ENCODE data around the gene TMEM100. TPM values are rescaled to one million over a fixed set of nuclear protein-coding genes. Genes with fewer than 3 reads are reported as not detected.

Gene TMEM100
- total RNA-seq, 1 experiment from 2014 or later: 8.7 TPM

DNA sequence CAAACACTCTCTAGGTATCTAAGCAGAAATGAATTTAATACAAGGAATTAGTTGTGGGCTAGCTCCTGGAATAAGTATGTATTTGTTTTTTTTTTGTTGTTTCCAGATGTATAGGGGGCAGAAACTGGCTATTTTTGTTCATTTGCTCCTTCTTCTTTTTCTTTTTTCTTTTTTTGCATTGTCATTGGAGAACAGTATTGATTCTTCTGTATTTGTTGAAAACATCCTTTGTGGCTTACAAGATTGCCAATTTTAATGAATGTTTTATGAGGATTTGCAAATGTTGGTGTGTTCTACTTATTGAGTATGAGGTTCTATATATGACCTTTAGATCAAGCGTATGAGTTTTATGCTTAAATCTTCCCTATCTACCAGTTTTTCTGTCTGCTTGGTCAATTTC is 22.6 kb upstream of the TMEM100 start:
- no peak for DNase-seq (ENCODE audit: low read depth)

- no peak for DNase-seq (ENCODE audit: low read depth)
These were observed 20.5 kb upstream of the TMEM100 start for GRCh38 chr17:55743103-55743679.

- DNase-seq (ENCODE audit: low read depth): no peak
These were observed 19.8 kb upstream of the TMEM100 start for GRCh38 chr17:55742272-55743102.

GRCh38 chr17:55741356-55741700 is 18.7 kb upstream of the TMEM100 start:
- DNase-seq (ENCODE audit: low read depth): no peak

- no peak for DNase-seq (ENCODE audit: low read depth)
These were observed 18.1 kb upstream of the TMEM100 start for GRCh38 chr17:55740511-55741355.

- DNase-seq (ENCODE audit: low read depth): no peak
These were observed 15.4 kb upstream of the TMEM100 start for GRCh38 chr17:55737976-55738501.

DNA sequence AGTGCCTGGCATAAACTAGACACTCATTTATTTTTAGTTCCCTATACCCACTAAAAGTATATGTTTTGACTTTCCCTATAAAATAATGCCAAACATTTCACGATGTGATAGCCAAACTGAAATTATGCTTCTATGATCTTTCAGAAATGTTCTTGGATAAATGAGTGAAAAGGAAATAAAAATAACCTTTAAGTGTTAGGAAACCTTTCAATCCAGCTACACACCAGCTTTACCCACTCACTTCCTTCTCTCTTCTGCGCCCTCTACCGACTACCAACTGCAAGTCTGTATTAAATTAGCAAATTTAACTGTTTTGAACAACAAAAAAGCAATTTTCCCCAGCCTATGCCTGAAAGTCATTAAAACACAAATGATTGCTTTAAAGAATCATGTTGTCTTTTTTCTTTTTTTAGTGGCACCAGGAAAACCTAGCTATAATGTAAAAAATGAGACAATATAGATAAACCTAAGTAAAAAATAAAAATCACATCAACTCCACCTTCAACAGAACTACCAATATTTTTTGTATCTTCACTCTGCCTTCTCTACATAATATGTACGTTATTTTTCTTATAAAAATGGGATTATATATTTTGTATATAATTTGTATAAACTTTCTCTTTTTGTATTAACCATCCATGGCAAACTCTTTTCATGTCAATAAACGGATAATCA is 13.2 kb upstream of the TMEM100 start:
- DNase-seq (ENCODE audit: low read depth): peak; percentile 51

- DNase-seq (ENCODE audit: low read depth): peak; percentile 36
These were observed 11.6 kb upstream of the TMEM100 start for GRCh38 chr17:55734128-55734781.

DNA sequence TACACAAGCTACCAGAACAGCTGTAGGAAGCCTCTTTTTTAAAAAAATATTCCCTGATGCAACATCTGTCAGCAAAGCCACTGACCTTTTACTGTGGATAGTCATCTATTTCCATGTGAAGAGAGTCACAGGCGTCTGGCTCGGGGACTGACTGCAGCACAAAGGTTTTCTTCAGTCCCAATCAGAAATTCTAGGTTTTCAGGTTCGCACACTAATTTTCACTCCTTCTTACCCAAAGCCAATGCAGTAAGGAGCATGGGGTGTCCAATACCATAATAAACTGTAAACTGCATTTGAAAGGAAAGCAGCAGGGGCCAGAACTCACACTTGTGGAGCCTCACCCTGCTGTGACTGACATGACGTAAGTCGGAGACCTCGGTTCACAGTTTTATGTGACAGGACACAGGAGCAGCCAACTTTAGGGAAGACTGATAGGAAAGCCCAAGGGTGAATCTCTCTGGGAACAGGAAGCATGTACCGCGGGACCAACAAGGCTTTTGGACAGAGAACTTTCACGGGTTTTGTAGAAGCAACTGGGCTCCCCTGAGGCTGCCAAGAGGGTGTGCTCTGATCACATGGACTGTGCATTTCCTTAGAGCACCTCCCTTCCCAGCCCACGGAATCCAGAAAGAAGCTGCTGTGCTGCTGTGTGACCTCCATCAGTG is 9.1 kb upstream of the TMEM100 start:
- DNase-seq (ENCODE audit: low read depth): peak; percentile 79

DNA sequence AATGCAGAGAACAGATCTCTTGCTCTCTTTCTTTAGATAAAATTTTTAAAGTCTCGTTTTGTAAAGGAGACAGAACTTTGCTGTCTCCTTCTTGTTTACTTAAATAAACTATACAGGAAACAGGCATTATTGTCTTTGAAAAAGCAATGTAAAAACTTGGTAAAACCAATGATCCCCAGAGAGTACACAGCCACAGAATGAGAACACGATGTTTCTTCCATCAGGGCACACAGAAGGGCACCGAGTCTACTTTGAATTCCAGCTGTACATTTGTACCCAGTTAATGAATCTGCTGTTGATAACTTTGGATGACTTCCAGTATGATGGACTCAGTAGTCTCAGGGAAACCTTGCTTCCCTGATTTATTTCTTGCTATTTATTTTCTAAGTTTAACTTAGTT is 8.1 kb upstream of the TMEM100 start:
- peak; percentile 81 for DNase-seq (ENCODE audit: low read depth)

DNA sequence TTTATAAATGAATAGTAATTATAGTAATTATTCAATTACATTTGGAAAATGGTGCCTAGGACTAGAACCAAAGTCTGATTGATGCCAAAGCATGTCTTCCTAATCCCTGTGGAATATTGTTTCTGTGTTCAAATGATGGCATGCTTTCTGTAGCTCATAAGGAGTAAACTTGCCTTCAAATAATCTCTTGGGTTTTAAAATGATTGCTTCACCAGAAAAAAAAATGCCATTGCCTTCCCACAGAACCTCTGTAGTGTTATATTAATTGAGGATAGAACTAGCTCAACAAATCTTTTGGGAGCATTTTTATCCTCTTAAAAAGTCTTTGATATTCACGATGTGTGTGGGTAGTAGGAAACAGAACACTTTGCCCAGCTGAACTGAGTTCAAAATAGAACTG is 7.7 kb upstream of the TMEM100 start:
- DNase-seq (ENCODE audit: low read depth): peak; percentile 54

- no peak for DNase-seq (ENCODE audit: low read depth)
These were observed 6.8 kb upstream of the TMEM100 start for GRCh38 chr17:55729484-55729883.

GRCh38 chr17:55728833-55729232 is 6.2 kb upstream of the TMEM100 start:
- DNase-seq (ENCODE audit: low read depth): no peak

DNA sequence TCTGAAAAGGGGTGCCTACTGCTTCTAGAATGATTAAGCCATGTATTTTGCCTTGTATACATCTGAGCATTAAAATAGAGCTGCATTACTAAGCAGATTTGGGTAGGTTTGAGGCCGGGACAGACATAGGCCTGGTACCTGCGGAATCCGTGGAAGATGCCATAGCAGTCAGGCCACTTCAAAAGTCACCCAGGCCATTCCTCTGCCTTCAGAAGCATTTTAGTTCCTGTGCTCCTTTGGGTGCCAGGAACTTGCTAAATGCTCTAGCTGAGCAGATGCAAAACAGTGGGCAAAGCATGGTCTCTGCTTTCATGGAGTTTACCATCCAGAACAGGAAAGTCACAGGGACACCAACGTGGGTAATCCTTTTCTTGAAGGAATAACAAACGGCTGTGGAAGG is 5.7 kb upstream of the TMEM100 start:
- DNase-seq (ENCODE audit: low read depth): no peak

GRCh38 chr17:55727920-55728319 is 5.3 kb upstream of the TMEM100 start:
- peak; percentile 40 for DNase-seq (ENCODE audit: low read depth)

DNA sequence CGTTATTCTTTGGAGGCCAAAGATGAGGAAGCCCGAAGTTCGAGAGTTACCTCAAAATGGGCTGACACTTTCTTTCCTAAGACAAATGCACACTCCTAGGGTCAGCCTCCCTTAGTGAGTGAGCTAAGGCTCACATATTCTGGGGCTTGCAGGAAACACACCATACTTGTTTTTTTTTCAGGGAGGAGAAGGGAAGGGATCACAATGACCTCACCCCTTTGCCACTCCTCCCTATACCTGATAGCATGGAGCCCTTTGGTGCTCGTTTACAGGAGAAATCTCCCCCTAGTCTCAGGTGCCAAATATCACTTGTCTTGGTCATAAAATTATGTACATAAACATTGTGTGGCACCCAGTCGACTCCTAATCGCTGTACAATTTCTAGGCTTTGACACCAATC is 4.6 kb upstream of the TMEM100 start:
- DNase-seq (ENCODE audit: low read depth): no peak

DNA sequence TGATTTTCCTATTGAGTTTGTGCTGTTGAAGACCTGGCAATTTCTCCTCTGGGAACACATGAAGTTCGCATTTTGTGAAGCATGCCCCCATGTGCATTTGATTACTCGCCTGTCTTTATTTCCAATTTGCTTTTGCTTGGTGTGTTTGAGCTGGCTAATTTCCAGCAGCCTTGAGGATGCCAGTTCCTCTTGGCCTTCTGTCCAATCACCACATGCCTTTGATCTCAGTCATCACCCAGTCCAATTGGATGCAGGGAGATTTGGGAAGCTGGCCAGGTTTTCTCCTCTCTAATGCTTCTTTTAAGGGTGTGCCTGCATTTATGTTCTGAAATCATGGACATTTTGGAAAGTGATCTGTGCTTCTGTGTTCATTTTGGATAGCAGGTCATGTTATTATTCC is 3.8 kb upstream of the TMEM100 start:
- DNase-seq (ENCODE audit: low read depth): peak; percentile 94

DNA sequence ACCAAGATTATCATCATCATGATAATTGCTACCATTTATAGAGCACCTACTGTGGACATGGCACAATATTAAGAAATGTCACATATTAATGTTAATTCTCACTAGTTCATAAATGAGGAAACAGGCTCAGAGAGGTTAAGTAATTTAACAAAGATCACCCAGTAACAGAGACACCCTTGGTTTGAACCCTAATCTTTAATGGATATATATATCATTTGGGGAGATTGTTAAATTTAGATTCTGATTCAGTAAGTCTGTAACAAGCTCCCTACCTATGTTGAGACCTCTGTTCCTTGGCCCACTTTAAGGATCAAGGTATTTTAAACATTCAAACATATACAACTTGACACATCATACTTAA is 804 bp upstream of the TMEM100 start:
- no peak for DNase-seq (ENCODE audit: low read depth)

GRCh38 chr17:55722016-55722736 is 488 bp downstream of the TMEM100 start:
- DNase-seq (ENCODE audit: low read depth): no peak
